GM18519 (cell line): ENCODE data around the gene TTC27.
"Not testable (repeated sequence)": the region's sequence is repeated elsewhere in the genome, so short reads cannot be mapped to it uniquely, and the experiment has no call there.

ENCODE experiments used
- ATAC-seq: cut with Tn5 transposase; IDR thresholded peaks from one replicate; pipeline ENCODE4 v1.9.1; 2021; ENCODE audit warnings: mild to moderate bottlenecking, moderate library complexity; ENCODE audit not compliant: unreplicated experiment, low FRiP score

The TTC27 gene

DNA sequence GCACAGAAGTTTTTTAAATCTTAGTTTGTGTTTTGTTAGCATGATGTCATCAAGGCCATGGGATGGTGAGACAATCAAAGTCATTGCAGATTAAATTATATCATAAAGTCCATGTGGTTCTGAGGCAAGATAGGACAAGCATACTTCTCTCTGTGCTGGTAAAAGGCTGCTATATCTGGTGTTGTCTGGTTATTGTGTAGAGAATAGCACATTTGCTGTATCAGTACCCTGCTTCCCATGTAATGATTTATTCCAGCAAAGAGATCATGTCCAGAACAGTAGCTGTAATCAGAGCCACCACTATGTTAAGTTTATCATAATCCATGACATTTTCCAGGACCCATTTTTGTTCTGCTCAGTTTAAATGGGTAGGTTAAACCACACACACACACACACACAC is 123.0 kb downstream of the TTC27 start:
- no peak for ATAC-seq

DNA sequence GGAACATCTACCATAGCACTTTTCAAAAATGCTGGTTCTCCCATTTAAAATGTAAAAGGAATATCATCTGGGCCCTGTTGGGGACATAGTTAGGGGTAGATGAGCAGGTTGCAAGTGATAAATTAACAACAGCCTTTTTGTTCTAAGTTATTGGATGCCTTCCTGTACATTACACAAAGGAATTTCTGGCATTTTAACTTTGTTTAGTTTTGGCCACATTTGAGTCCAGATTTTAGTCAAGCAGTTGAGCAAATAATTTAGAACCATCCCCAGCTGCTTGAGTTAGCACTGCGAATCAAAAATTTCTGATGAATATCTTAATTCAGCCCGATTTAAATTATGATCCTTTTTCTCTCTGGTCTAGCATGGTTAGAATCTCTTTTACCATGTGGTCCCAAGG is 124.4 kb downstream of the TTC27 start:
- no peak for ATAC-seq

DNA sequence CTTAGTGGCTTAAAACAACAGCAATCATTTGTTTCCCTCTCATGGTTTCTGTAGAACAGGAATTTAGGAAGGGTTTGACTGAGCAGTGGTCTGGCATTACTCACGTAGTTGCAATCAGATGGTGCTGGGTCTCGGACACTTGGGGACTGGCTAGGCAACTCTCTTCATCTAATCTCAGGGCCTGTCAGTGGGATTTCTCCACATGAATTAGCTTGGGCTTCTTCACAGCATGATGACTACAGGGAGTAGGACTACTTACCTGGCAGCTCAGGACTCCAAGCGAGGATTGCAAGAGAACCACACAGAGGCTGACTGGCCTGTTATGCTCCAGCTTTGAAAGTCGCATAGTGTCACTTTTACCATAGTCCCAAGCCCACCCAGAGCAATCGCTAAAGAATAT is 125.1 kb downstream of the TTC27 start:
- ATAC-seq: no peak

DNA sequence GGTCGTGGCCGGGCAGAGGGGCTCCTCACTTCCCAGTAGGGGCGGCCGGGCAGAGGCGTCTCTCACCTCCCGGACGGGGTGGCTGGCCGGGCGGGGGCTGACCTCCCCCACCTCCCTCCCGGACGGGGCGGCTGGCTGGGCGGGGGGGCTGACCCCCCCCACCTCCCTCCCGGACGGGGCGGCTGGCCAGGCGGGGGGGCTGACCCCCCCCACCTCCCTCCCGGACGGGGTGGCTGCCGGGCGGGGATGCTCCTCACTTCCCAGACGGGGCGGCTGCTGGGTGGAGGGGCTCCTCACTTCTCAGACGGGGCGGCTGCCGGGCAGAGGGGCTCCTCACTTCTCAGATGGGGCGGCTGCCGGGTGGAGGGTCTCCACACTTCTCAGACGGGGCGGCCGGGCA is 126.8 kb downstream of the TTC27 start:
- not testable (repeated sequence) for ATAC-seq

DNA sequence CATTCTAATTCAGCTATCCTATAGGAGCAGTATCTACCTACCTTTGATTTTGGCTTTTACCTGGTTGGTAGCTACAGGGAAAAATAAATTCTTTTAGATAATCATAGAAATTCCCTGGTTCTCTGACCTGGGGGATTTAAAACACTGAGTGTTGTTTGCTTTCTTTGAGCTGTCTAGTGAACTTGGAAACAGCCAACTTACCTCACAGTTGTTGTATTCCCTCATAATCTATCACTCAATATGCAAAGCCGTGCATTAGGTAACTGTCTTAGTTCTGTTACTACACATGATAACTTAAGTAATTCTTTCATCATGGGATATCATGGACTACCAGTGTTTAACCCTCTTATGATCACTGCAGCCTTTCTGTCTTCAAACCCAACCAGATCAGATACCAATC is 127.8 kb downstream of the TTC27 start:
- no peak for ATAC-seq

DNA sequence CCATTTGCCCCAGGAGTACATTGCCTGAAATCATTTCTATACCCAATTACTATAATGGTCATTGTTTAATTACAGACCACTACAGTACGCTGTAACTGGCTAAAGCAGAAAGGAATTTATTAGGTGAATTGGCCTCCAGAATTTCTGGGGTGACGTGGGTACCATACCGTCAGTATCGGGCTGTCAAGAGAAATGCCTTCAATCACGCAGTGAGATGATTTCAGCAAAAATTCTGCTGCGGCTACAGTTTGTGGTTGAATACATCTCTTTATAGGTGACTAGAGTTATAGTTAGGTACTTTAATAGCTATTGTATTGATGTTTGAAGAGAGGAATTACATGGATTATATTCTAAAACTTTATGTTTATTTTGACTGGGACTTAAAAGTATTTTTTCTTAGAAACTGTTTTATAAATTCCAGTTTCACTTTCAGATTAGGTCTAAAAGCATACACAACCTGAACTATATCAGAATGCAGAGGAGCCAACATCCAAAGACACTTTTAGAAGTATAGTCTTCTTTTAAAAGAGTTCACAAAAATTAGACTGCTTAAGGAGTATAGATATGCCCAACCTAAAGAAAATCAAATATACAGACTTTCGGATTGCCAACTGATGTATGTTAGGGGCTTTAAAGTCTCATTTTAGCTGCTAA is 128.4 kb downstream of the TTC27 start:
- ATAC-seq: no peak

DNA sequence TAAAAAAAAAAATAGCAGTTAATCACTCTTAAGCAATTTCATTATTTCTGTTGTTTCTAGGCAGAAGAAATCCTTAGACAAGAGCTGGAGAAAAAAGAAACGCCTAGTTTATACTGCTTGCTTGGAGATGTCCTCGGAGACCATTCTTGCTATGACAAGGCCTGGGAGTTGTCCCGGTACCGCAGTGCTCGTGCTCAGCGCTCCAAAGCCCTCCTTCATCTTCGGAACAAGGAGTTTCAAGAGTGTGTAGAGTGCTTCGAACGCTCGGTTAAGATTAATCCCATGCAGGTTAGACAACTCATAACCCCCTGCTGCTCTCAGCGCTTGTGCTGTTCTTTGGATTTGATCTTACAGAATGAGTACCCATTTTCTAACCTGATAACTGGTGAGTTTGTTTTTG is 130.4 kb downstream of the TTC27 start:
- no peak for ATAC-seq

DNA sequence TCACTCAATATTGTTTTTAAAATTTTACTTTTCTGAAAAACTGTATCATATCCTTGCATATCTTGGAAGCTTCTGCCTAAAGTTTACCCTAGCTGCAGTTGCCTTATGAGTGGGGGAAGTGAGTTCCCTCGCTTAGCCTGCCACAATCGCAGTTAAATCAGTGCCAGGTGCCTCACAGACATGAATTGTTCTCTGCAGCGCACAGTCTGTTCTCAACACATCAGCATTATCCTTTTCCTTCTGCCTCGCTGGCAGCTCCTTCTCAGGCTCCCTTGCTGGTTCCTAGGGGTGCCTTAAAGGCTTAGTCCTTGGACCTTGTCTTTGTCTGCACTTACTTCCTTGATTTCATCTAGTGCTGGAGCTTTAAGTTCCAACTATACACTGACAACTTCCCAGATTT is 132.8 kb downstream of the TTC27 start:
- no peak for ATAC-seq

DNA sequence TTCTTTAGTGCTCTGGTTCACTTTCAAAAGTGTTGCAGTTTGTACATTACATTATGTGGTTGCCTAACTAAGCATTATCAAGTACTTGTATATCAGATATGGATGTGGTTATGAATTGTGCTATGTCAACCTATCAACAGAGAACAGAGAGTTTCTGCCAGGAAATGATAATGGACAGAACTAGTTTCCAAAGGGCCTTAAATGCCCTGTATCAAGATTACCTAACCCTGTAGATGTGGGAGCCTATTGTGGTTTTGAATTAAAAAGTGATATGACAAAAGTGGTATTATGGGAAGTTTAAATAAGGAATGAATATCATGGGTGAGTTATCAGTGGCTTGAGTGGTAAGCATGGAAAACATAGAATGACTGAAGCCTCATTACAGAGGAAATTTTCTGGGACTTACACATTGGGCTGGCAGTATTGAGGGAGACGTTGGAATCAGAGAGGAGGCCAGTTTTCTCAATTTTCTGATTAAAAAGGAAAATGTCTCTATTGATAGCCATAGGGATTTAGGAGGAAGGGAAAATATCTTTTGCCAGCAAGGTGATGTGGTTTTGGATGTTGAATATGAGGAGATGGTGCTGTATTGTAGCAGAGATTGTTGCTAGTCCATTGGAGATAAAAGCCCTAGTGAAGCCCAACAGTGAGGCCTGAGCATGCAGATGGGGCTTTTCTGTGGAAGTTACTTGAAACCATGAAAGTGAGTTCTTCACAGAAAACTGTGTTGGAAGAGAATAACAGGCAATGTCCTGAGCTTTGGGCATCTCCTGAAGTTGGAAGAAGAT is 140.7 kb downstream of the TTC27 start:
- ATAC-seq: no peak

DNA sequence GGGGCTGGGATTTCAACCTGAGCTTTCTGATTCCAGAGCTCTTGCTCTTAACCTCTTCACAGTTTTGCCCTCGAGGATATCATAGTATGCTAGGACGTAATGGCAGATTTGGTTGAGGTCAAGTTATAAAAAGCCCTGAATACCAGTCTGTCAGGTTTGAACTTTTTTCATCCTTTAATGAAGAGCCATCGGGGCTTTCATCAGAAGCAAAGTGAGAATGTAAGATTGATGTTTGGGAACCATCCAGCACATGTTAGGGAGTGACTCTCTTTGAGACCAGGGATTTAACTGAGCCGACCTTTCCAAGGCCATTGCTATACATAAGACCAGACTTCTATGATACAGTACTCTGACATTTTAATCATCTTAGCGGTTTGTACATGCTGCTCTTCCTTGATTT is 142.5 kb downstream of the TTC27 start:
- no peak for ATAC-seq

DNA sequence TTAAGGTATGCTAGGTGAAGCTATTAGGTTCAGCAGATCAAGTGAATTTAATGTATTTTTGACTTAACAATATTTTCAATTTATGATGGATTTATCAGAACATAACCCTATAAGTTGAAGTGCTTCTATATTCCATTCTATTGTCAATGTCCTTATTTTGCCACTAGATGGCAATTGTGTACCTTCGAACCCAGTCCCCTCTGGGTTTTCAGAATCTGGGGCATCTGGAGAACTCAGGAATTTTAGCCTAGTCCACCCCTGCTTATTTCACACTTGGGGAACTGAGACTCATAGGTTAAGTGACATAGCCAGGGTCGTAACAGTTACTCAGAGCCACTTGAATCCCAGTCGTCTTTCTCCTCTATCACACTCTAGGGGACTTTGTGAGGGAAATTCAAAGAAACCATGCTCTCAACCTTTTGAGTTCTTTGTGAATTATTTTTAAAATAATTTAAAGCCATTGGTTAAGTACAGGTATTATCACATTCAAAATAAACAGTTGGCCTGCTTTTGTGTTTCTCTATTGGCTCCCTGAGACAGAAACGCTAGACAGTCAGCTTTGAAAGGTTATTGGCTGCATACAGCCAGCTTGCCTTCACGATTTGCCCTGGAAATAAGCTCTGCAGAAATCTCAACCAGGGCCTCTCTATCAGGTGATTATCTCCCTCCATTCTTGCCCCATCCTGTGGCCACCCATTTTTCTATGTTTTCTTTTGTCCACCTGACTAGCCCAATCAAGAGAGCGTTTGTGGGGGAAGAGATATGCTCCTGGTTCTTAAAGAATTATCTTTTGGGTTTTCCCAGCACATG is 145.0 kb downstream of the TTC27 start:
- ATAC-seq: no peak

DNA sequence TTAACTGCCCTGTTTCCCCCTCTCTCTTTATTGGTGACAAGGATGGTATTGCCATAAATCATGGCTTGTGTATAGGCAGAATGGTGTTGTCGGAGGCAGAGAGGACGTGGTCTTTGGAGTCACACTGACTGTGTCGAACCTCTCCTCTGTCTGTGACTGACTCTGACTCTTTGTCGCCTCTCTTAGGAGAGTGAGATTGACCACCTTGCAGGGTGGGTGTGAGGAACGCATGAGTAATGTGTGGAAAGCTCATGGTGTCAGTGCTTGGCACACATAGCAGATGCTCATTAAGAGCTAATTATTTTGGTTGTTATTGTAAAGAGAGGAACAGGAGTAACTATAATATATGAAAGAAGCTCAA is 145.6 kb downstream of the TTC27 start:
- no peak for ATAC-seq

DNA sequence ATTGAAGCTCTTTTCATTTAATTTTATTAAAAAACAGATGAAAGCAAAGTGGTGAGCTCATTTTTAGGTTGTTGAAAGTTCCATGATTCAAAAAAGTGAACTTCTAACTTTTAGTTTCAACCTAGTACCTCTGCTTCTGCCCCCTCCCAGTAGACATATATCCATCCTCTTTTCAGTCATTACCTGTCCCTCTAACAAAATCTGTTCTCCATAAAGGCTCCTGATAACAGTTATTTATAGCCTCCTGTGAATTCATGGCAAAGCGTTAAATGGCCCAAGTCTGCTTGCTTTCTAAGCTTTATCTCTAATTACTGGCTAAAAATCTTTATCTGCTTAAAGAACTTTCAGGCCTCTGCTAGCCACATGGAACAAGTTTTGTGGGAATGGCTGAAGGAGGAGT is 148.1 kb downstream of the TTC27 start:
- ATAC-seq: no peak

DNA sequence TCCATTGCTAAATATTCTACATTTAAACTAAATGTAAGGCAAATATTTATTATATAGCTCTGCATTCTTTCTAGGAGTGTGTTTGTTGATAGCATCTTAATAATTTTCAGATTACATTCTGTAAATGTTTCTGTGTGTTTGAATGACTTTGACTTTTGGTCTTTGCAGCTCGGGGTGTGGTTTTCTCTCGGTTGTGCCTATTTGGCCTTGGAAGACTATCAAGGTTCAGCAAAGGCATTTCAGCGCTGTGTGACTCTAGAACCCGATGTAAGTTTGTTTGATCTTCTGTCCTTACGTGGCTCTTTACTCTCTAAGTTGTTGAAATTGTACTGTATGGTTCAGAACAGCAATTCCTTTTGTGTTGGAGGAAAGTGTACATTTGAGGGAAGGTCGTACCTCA is 149.9 kb downstream of the TTC27 start:
- no peak for ATAC-seq

DNA sequence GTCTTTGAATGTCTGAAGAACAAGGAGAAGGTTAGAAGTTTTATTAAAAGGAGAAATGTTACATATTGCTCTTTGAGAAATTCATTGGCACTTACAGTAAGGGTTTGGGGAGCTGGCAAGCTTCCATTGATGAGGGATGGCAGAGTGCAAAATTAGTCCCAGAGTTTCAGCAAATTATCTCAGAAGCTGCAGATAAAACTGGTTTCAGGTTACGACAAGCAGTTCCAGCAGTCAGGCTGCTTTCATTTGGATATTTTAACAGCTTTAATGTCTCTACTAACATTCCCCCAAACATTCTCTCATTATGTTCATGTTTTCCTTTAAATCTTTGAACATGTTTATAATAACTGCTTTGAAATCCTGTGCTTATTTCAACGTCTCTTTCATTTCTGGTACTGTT is 153.1 kb downstream of the TTC27 start:
- no peak for ATAC-seq

DNA sequence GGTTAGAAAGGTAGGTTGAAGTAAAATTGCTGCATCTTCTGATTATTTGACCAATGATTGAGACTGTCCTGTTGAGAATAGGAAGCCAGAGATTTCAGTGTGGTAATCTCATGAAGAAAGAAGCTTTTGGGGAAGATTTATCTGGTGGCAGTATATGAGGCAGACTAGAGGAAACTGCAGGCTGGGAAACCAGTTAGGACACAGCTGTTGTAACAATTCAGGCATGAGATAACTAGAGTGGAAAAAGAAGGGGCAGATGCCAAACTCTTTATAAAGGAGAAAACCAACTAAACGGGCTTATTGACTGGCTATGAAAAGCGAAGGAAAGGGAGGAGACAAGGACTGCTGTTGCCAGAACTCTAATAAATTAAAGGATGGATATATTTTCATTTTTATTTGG is 155.6 kb downstream of the TTC27 start:
- ATAC-seq: no peak

DNA sequence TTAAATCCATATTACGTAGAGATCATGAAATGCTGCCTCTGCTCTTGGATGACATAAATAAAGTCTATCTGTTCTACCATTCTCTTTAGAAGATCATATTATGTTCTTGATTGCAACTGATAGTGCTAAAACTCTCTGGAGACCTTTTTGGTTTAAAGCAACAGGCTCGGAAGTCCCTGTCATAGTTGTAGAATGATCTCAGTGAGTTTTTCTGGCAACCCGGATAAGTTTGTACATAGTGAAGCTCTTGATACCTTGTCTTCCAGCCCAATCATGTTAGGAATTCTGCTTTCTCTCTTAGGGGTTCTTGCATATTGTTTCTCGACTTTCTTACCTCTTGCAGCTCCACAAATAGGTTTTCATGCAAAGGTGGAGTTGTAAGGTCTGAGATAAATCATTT is 156.1 kb downstream of the TTC27 start:
- ATAC-seq: no peak

DNA sequence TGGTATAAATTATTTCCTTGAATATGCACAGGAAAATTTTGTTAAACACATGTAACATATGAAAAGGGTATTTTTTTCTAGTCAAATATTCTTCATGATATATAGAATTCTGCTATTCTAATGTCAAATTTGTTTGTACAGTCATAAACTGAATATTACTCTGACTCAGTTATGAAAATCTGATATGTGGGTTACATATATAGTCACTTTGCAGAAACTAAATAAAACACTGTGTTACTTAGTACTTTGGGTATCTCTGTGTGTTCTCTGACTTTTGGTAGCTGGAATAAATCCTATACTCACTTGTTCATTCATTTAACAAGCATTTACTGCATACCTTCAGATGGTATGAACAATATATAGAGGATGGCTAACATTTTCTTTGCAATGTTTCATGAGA is 159.4 kb downstream of the TTC27 start:
- ATAC-seq: no peak

DNA sequence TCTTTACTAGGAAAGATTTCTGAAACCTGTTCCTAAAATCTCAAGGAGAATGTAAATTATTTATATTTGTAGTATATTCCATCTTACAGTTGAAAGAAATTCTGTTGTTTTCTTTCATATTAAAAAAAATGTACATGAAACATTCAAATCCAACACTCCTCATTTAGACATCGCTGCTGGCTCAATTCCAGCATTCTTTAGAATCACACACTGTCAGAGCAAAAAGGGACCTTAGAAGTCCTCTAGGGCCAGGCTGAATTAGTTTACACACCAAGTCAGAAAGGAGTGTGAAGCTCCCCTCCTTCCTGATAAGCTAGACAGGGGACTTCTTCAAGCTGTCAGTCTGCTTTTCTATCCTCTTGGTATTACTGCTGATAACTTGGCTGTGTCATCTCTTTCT is 160.3 kb downstream of the TTC27 start:
- no peak for ATAC-seq

DNA sequence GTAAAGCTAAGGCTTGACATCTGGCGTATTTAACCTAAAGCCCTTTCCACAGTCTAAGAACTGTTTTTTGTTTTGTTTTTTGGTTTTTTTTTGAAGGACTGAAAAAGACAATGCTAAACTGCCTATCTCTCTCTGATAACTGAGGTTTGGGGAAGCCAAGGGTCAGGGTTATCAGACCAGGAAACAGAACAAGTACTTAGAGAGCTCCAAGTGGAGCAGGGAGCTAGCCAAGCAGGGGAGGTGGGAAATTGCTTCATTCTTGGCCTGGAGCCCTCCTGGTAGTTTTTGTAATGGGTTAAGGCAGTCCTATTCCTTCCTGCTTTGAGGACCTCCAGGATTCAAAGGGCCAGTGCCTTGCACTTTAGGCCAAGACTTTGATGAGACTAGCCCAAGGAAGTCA is 164.6 kb downstream of the TTC27 start:
- no peak for ATAC-seq

DNA sequence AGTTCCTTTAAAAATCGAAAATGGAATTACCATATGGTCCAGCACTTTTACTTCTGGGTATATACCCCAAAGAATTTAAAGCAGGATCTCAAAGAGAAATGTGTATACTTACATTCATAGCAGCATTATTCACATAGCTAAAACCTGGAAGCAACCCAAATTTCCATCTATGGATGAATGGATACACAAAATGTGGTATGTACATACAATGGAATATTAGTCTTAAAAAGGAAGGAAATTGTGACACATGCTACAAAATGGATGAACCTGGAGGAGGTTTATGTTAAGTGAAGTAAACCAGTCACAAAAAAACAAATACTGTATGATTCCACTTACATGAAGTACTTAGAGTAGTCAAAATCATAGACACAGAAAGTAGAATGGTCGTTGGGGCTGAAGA is 171.0 kb downstream of the TTC27 start:
- ATAC-seq: no peak

DNA sequence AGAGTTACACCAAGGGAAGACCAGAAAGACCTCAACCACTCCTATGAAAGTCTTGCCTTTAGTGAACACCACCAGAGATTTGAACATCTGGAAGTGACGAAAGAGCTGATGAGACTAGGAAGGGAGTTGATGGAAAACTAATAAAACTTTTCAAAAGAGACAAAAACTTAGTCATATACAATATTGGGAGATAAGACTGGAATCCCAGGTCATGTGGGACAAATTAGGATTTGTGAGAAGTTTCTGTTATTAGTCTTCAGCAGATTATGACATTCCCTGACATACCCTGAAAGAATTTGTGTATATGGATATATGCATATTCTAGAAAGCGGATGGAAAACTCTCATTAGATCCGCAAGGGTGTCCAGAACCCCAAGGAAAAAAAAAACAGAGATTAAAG is 173.9 kb downstream of the TTC27 start:
- no peak for ATAC-seq
